ENCODE results near the gene GLRA1.

Gene GLRA1

GRCh38 chr5:151924564-151925301 lies at the start of gene GLRA1:
Gene GLRA1 (minus strand): TSS chr5:151924851. CDS start chr5:151924549, 302 bp downstream.
- Histone ChIP-seq H3K9me3 (ENCODE audit: low read length) (no peaks in the 10 kb centered on the region), H3K4me1 (ENCODE audit: insufficient read depth, low read length) (no peaks in the 10 kb centered on the region), H3K36me3 (ENCODE audit: insufficient read depth, low read length) (no peaks in the 10 kb centered on the region), H3K27me3 (ENCODE audit: insufficient read depth, low read length) (peaks cover 14% of the 10 kb centered on the region), H2AFZ (ENCODE audit: low read depth, low read length) (no peak within 1 kb of the TSS), H3K4me3 (ENCODE audit: low read length) (no peak within 1 kb of the TSS)

GRCh38 chr5:151970885-151971284 lies 46.2 kb upstream of the GLRA1 start:
- no peaks in the 10 kb centered on the region for H3K4me1 ChIP-seq (ENCODE audit: insufficient read depth, low read length)
- H3K4me3 ChIP-seq (ENCODE audit: low read length): no peak overlapping the region
- no peaks in the 10 kb centered on the region for H3K36me3 ChIP-seq (ENCODE audit: insufficient read depth, low read length)
- no peaks in the 10 kb centered on the region for H3K9me3 ChIP-seq (ENCODE audit: low read length)
- H3K27me3 ChIP-seq (ENCODE audit: insufficient read depth, low read length): no peaks in the 10 kb centered on the region
- no peak overlapping the region for H2AFZ ChIP-seq (ENCODE audit: low read depth, low read length)

GRCh38 chr5:151967865-151968264 lies 43.2 kb upstream of the GLRA1 start:
- Histone ChIP-seq H2AFZ (ENCODE audit: low read depth, low read length) (no peak overlapping the region), H3K9me3 (ENCODE audit: low read length) (no peaks in the 10 kb centered on the region), H3K27me3 (ENCODE audit: insufficient read depth, low read length) (no peaks in the 10 kb centered on the region), H3K4me3 (ENCODE audit: low read length) (no peak overlapping the region), H3K36me3 (ENCODE audit: insufficient read depth, low read length) (no peaks in the 10 kb centered on the region), H3K4me1 (ENCODE audit: insufficient read depth, low read length) (no peaks in the 10 kb centered on the region)

- Histone ChIP-seq H3K27me3 (ENCODE audit: insufficient read depth, low read length) (no peaks in the 10 kb centered on the region), H3K4me1 (ENCODE audit: insufficient read depth, low read length) (no peaks in the 10 kb centered on the region), H3K36me3 (ENCODE audit: insufficient read depth, low read length) (no peaks in the 10 kb centered on the region), H3K9me3 (ENCODE audit: low read length) (no peaks in the 10 kb centered on the region), H3K4me3 (ENCODE audit: low read length) (no peak overlapping the region), H2AFZ (ENCODE audit: low read depth, low read length) (no peak overlapping the region)
These were observed 41.4 kb upstream of the GLRA1 start for GRCh38 chr5:151966046-151966445.

- H3K4me3 ChIP-seq (ENCODE audit: low read length): no peak overlapping the region
- no peaks in the 10 kb centered on the region for H3K27me3 ChIP-seq (ENCODE audit: insufficient read depth, low read length)
- no peaks in the 10 kb centered on the region for H3K36me3 ChIP-seq (ENCODE audit: insufficient read depth, low read length)
- H3K9me3 ChIP-seq (ENCODE audit: low read length): no peaks in the 10 kb centered on the region
- H3K4me1 ChIP-seq (ENCODE audit: insufficient read depth, low read length): no peaks in the 10 kb centered on the region
- no peak overlapping the region for H2AFZ ChIP-seq (ENCODE audit: low read depth, low read length)
These were observed 39.8 kb upstream of the GLRA1 start for GRCh38 chr5:151964471-151964870.

GRCh38 chr5:151961557-151961956 lies 36.9 kb upstream of the GLRA1 start:
- no peaks in the 10 kb centered on the region for H3K27me3 ChIP-seq (ENCODE audit: insufficient read depth, low read length)
- no peaks in the 10 kb centered on the region for H3K4me1 ChIP-seq (ENCODE audit: insufficient read depth, low read length)
- no peaks in the 10 kb centered on the region for H3K36me3 ChIP-seq (ENCODE audit: insufficient read depth, low read length)
- no peaks in the 10 kb centered on the region for H3K9me3 ChIP-seq (ENCODE audit: low read length)
- H3K4me3 ChIP-seq (ENCODE audit: low read length): no peak overlapping the region
- H2AFZ ChIP-seq (ENCODE audit: low read depth, low read length): no peak overlapping the region

GRCh38 chr5:151958111-151958510 lies 33.5 kb upstream of the GLRA1 start:
- Histone ChIP-seq H2AFZ (ENCODE audit: low read depth, low read length) (no peak overlapping the region), H3K4me1 (ENCODE audit: insufficient read depth, low read length) (no peaks in the 10 kb centered on the region), H3K4me3 (ENCODE audit: low read length) (no peak overlapping the region), H3K9me3 (ENCODE audit: low read length) (no peaks in the 10 kb centered on the region), H3K27me3 (ENCODE audit: insufficient read depth, low read length) (no peaks in the 10 kb centered on the region), H3K36me3 (ENCODE audit: insufficient read depth, low read length) (no peaks in the 10 kb centered on the region)

GRCh38 chr5:151956725-151957124 lies 32.1 kb upstream of the GLRA1 start:
- no peaks in the 10 kb centered on the region for H3K27me3 ChIP-seq (ENCODE audit: insufficient read depth, low read length)

GRCh38 chr5:151954255-151954654 lies 29.6 kb upstream of the GLRA1 start:
- no peaks in the 10 kb centered on the region for H3K9me3 ChIP-seq (ENCODE audit: low read length)

More at GRCh38 chr5:151956725-151957124, 32.1 kb upstream of the GLRA1 start:
- H3K4me3 ChIP-seq (ENCODE audit: low read length): no peak overlapping the region
- H3K9me3 ChIP-seq (ENCODE audit: low read length): no peaks in the 10 kb centered on the region
- no peaks in the 10 kb centered on the region for H3K4me1 ChIP-seq (ENCODE audit: insufficient read depth, low read length)
- no peak overlapping the region for H2AFZ ChIP-seq (ENCODE audit: low read depth, low read length)
- H3K36me3 ChIP-seq (ENCODE audit: insufficient read depth, low read length): no peaks in the 10 kb centered on the region

GRCh38 chr5:151953833-151954232 lies 29.2 kb upstream of the GLRA1 start:
- Histone ChIP-seq H2AFZ (ENCODE audit: low read depth, low read length) (no peak overlapping the region), H3K9me3 (ENCODE audit: low read length) (no peaks in the 10 kb centered on the region), H3K36me3 (ENCODE audit: insufficient read depth, low read length) (no peaks in the 10 kb centered on the region), H3K4me3 (ENCODE audit: low read length) (no peak overlapping the region), H3K4me1 (ENCODE audit: insufficient read depth, low read length) (no peaks in the 10 kb centered on the region), H3K27me3 (ENCODE audit: insufficient read depth, low read length) (peaks cover 3% of the 10 kb centered on the region)

More at GRCh38 chr5:151954255-151954654, 29.6 kb upstream of the GLRA1 start:
- Histone ChIP-seq H2AFZ (ENCODE audit: low read depth, low read length) (no peak overlapping the region), H3K4me1 (ENCODE audit: insufficient read depth, low read length) (no peaks in the 10 kb centered on the region), H3K36me3 (ENCODE audit: insufficient read depth, low read length) (no peaks in the 10 kb centered on the region), H3K27me3 (ENCODE audit: insufficient read depth, low read length) (no peaks in the 10 kb centered on the region), H3K4me3 (ENCODE audit: low read length) (no peak overlapping the region)

GRCh38 chr5:151952238-151952637 lies 27.6 kb upstream of the GLRA1 start:
- Histone ChIP-seq H3K4me3 (ENCODE audit: low read length) (no peak overlapping the region), H2AFZ (ENCODE audit: low read depth, low read length) (no peak overlapping the region), H3K9me3 (ENCODE audit: low read length) (no peaks in the 10 kb centered on the region), H3K4me1 (ENCODE audit: insufficient read depth, low read length) (no peaks in the 10 kb centered on the region), H3K36me3 (ENCODE audit: insufficient read depth, low read length) (no peaks in the 10 kb centered on the region), H3K27me3 (ENCODE audit: insufficient read depth, low read length) (peaks cover 5% of the 10 kb centered on the region)

GRCh38 chr5:151950706-151951105 lies 26.1 kb upstream of the GLRA1 start:
- Histone ChIP-seq H3K9me3 (ENCODE audit: low read length) (no peaks in the 10 kb centered on the region), H3K4me1 (ENCODE audit: insufficient read depth, low read length) (no peaks in the 10 kb centered on the region), H2AFZ (ENCODE audit: low read depth, low read length) (no peak overlapping the region), H3K36me3 (ENCODE audit: insufficient read depth, low read length) (no peaks in the 10 kb centered on the region), H3K27me3 (ENCODE audit: insufficient read depth, low read length) (peaks cover 5% of the 10 kb centered on the region), H3K4me3 (ENCODE audit: low read length) (no peak overlapping the region)

- Histone ChIP-seq H3K27me3 (ENCODE audit: insufficient read depth, low read length) (peaks cover 5% of the 10 kb centered on the region), H3K36me3 (ENCODE audit: insufficient read depth, low read length) (no peaks in the 10 kb centered on the region), H3K4me1 (ENCODE audit: insufficient read depth, low read length) (no peaks in the 10 kb centered on the region), H3K9me3 (ENCODE audit: low read length) (no peaks in the 10 kb centered on the region), H2AFZ (ENCODE audit: low read depth, low read length) (no peak overlapping the region), H3K4me3 (ENCODE audit: low read length) (no peak overlapping the region)
These were observed 25.2 kb upstream of the GLRA1 start for GRCh38 chr5:151949701-151950308.

Measured in neuron (in vitro differentiated cells).